Ovary (tissue), 3 donors: ENCODE measurements around the gene UFSP1.

Source experiments
- CTCF ChIP-seq, 3 donors: fragments of 450-650 bp in 2 of 3; fragments of 200-600 bp in 1 of 3; IDR thresholded peaks; one replicate each; pipeline versions ENCODE4 v1.5.1 to v1.8.0; 2016 to 2022; ENCODE audit warnings: antibody characterized with exemption in 3 of 3, mild to moderate bottlenecking in 1 of 3
- EP300 ChIP-seq: sonication (generic); formaldehyde crosslinking; IDR thresholded peaks from one replicate; pipeline ENCODE4 v1.6.1; 2017; ENCODE audit warnings: antibody characterized with exemption
- POLR2A ChIP-seq: fragments of 450-650 bp; IDR thresholded peaks from one replicate; pipeline ENCODE4 v1.6.1; 2017; ENCODE audit warnings: antibody characterized with exemption, mild to moderate bottlenecking, moderate library complexity
- donor health status: DM: no; HTN: no; CAD: no.

GRCh38 chr7:100895956-100896731 is 6.6 kb upstream of the UFSP1 start:
- no peak for TF ChIP-seq POLR2A
- TF ChIP-seq CTCF (IDR thresholded peaks at IDR 0.05) = no peak
- TF ChIP-seq EP300 = no peak
